Glomerular endothelial cell (primary cell): ENCODE data around the gene CRLF1. TPM values are rescaled to one million over a fixed set of nuclear protein-coding genes. Genes with fewer than 3 reads are reported as not detected.
"Not testable (repeated sequence)": the region's sequence is repeated elsewhere in the genome, so short reads cannot be mapped to it uniquely, and the experiment has no call there.

ENCODE experiments used
- DNase-seq: peaks from one replicate; pipeline ENCODE4 v3.0.0-alpha.2; 2011; ENCODE audit warnings: low read depth, low spot score; ENCODE audit errors: extremely low read depth
- total RNA-seq: library from RNA; depleted of rRNA; stranded (reverse); fragments of >200 nt; gene quantifications from 2 replicates; pipeline ENCODE4 v1.2.3, GENCODE V29; 2015

The CRLF1 gene
- total RNA-seq, 1 donor from 2014 or later = not detected

GRCh38 chr19:18594096-18594823 lies 12.3 kb downstream of the CRLF1 start:
- no peak for DNase-seq

- DNase-seq = no peak
Observed at GRCh38 chr19:18593367-18594095, 13.1 kb downstream of the CRLF1 start.

- not testable (repeated sequence) for DNase-seq
Observed at GRCh38 chr19:18592732-18593131, 13.9 kb downstream of the CRLF1 start.

GRCh38 chr19:18591735-18592385 lies 14.7 kb downstream of the CRLF1 start:
- no peak for DNase-seq

GRCh38 chr19:18590273-18591272 lies 16.0 kb downstream of the CRLF1 start:
- DNase-seq = no peak

GRCh38 chr19:18589380-18590272 lies 17.0 kb downstream of the CRLF1 start:
- no peak for DNase-seq

GRCh38 chr19:18588611-18589379 lies 17.8 kb downstream of the CRLF1 start, which contains the start of gene REX1BD:
Gene REX1BD, plus strand, starts transcription at chr19:18588798. Its CDS starts 4 bp downstream, at chr19:18588802.
- no peak for DNase-seq

GRCh38 chr19:18587962-18588610 lies 18.5 kb downstream of the CRLF1 start:
- DNase-seq = no peak

GRCh38 chr19:18587561-18587960 lies 19.0 kb downstream of the CRLF1 start:
- no peak for DNase-seq

- no peak for DNase-seq
Observed at GRCh38 chr19:18586306-18586705, 20.3 kb downstream of the CRLF1 start.

- no peak for DNase-seq
Observed at GRCh38 chr19:18580311-18580710, 26.3 kb downstream of the CRLF1 start.

- DNase-seq = no peak
Observed at GRCh38 chr19:18577365-18577914, 29.2 kb downstream of the CRLF1 start.

GRCh38 chr19:18576383-18576782 lies 30.2 kb downstream of the CRLF1 start:
- no peak for DNase-seq

- DNase-seq = no peak
Observed at GRCh38 chr19:18574691-18575291, 31.8 kb downstream of the CRLF1 start.

GRCh38 chr19:18571564-18572344 lies 34.8 kb downstream of the CRLF1 start, which contains the start of gene UBA52:
Gene UBA52, plus strand, starts transcription at chr19:18571857. Its CDS starts 1,444 bp downstream, at chr19:18573301.
- peak; percentile 61 for DNase-seq

- DNase-seq = no peak
Observed at GRCh38 chr19:18568367-18568766, 38.2 kb downstream of the CRLF1 start.
